ENCODE measurements around the gene TRMT44. TPM values are rescaled to one million over a fixed set of nuclear protein-coding genes. Genes with fewer than 3 reads are reported as not detected.
"Not testable (repeated sequence)": the region's sequence is repeated elsewhere in the genome, so short reads cannot be mapped to it uniquely, and the experiment has no call there.

TRMT44 gene
- total RNA-seq, 2 donors from 2014 or later: 26.7 TPM

GRCh38 chr4:8411351-8412180 lies 29.0 kb upstream of the TRMT44 start:
- H3K36me3 Mint-ChIP-seq (ENCODE audit: insufficient read depth in 2 of 2): peaks cover 7 to 8% of the 10 kb centered on the region in 2 donors
- peaks cover 22% of the 10 kb centered on the region for H3K4me1 Mint-ChIP-seq (ENCODE audit: low read depth)
- DNase-seq: no peak
- H3K27ac Mint-ChIP-seq: peak overlapping the region; percentile 16
- H3K27me3 Mint-ChIP-seq (ENCODE audit: low read depth): no peaks in the 10 kb centered on the region
- no peak for ATAC-seq (replicated peaks in 1 of 2)
- H3K4me3 Mint-ChIP-seq: no peak overlapping the region
- H3K9me3 Mint-ChIP-seq: no peaks in the 10 kb centered on the region

- H3K27ac Mint-ChIP-seq: peak overlapping the region; percentile 16
- no peak for ATAC-seq (replicated peaks in 1 of 2)
Observed at GRCh38 chr4:8412288-8412687, 28.3 kb upstream of the TRMT44 start.

GRCh38 chr4:8414377-8414776 lies 26.2 kb upstream of the TRMT44 start:
- ATAC-seq (replicated peaks in 1 of 2) (peak; percentile 76 to 77), DNase-seq (peak; percentile 60 to 75)
- H3K27ac Mint-ChIP-seq: peak overlapping the region; percentile 95
- peak overlapping the region; percentile 22 to 42 for H3K4me3 Mint-ChIP-seq
- H3K27me3 Mint-ChIP-seq (ENCODE audit: low read depth): no peaks in the 10 kb centered on the region
- peaks cover 7 to 8% of the 10 kb centered on the region in 2 donors for H3K36me3 Mint-ChIP-seq (ENCODE audit: insufficient read depth in 2 of 2)
- no peaks in the 10 kb centered on the region for H3K9me3 Mint-ChIP-seq
- H3K4me1 Mint-ChIP-seq (ENCODE audit: low read depth): peaks cover 21% of the 10 kb centered on the region

More at GRCh38 chr4:8412288-8412687, 28.3 kb upstream of the TRMT44 start:
- no peak for DNase-seq
- Mint-ChIP-seq H3K4me1 (ENCODE audit: low read depth) (peaks cover 22% of the 10 kb centered on the region), H3K9me3 (no peaks in the 10 kb centered on the region), H3K4me3 (no peak overlapping the region), H3K36me3 (ENCODE audit: insufficient read depth in 2 of 2) (peaks cover 7 to 8% of the 10 kb centered on the region in 2 donors), H3K27me3 (ENCODE audit: low read depth) (no peaks in the 10 kb centered on the region)

- DNase-seq: no peak
- H3K36me3 Mint-ChIP-seq (ENCODE audit: insufficient read depth in 2 of 2): peaks cover 8 to 10% of the 10 kb centered on the region in 2 donors
- no peaks in the 10 kb centered on the region for H3K27me3 Mint-ChIP-seq (ENCODE audit: low read depth)
- no peak overlapping the region for H3K4me3 Mint-ChIP-seq
- H3K4me1 Mint-ChIP-seq (ENCODE audit: low read depth): peaks cover 36% of the 10 kb centered on the region
- no peaks in the 10 kb centered on the region for H3K9me3 Mint-ChIP-seq
- ATAC-seq (replicated peaks in 1 of 2): no peak
- no peak overlapping the region for H3K27ac Mint-ChIP-seq
Observed at GRCh38 chr4:8417071-8417614, 23.4 kb upstream of the TRMT44 start.

- Mint-ChIP-seq H3K4me3 (peak overlapping the region in 1 of 2 donors; percentile 33), H3K27me3 (ENCODE audit: low read depth) (no peaks in the 10 kb centered on the region), H3K36me3 (ENCODE audit: insufficient read depth in 2 of 2) (peaks cover 3 to 8% of the 10 kb centered on the region in 2 donors), H3K9me3 (no peaks in the 10 kb centered on the region), H3K27ac (peak overlapping the region; percentile 76), H3K4me1 (ENCODE audit: low read depth) (peaks cover 29% of the 10 kb centered on the region)
- DNase-seq: peak; percentile 57 to 78
- ATAC-seq (replicated peaks in 1 of 2): peak; percentile 95 to 97
Observed at GRCh38 chr4:8419222-8420041, 21.1 kb upstream of the TRMT44 start.

- not testable (repeated sequence) for DNase-seq; H3K27me3 Mint-ChIP-seq (ENCODE audit: low read depth); H3K9me3 Mint-ChIP-seq; H3K36me3 Mint-ChIP-seq (ENCODE audit: insufficient read depth in 2 of 2); ATAC-seq (replicated peaks in 1 of 2)
- Mint-ChIP-seq H3K27ac (peak overlapping the region; percentile 76), H3K4me3 (peak overlapping the region in 1 of 2 donors; percentile 33), H3K4me1 (ENCODE audit: low read depth) (peaks cover 23% of the 10 kb centered on the region)
Observed at GRCh38 chr4:8420151-8420550, 20.4 kb upstream of the TRMT44 start.

GRCh38 chr4:8422327-8422726 lies 18.2 kb upstream of the TRMT44 start:
- Mint-ChIP-seq H3K36me3 (ENCODE audit: insufficient read depth in 2 of 2) (peaks cover 0 to 5% of the 10 kb centered on the region in 2 donors), H3K27ac (peak overlapping the region; percentile 52), H3K4me3 (no peak overlapping the region), H3K27me3 (ENCODE audit: low read depth) (no peaks in the 10 kb centered on the region), H3K9me3 (no peaks in the 10 kb centered on the region), H3K4me1 (ENCODE audit: low read depth) (peaks cover 35% of the 10 kb centered on the region)
- ATAC-seq (replicated peaks in 1 of 2) (no peak), DNase-seq (no peak)

GRCh38 chr4:8422786-8423185 lies 17.8 kb upstream of the TRMT44 start:
- Mint-ChIP-seq H3K36me3 (ENCODE audit: insufficient read depth in 2 of 2) (peaks cover 0 to 5% of the 10 kb centered on the region in 2 donors), H3K4me3 (no peak overlapping the region), H3K27me3 (ENCODE audit: low read depth) (no peaks in the 10 kb centered on the region), H3K4me1 (ENCODE audit: low read depth) (peaks cover 38% of the 10 kb centered on the region), H3K27ac (no peak overlapping the region), H3K9me3 (no peaks in the 10 kb centered on the region)
- DNase-seq (no peak), ATAC-seq (replicated peaks in 1 of 2) (no peak)

GRCh38 chr4:8427262-8427661 lies 13.3 kb upstream of the TRMT44 start:
- Mint-ChIP-seq H3K9me3 (no peaks in the 10 kb centered on the region), H3K27ac (no peak overlapping the region), H3K4me3 (peak overlapping the region; percentile 98), H3K4me1 (ENCODE audit: low read depth) (peaks cover 27% of the 10 kb centered on the region), H3K27me3 (ENCODE audit: low read depth) (no peaks in the 10 kb centered on the region), H3K36me3 (ENCODE audit: insufficient read depth in 2 of 2) (peaks cover 0 to 5% of the 10 kb centered on the region in 2 donors)
- DNase-seq (no peak), ATAC-seq (replicated peaks in 1 of 2) (no peak)

GRCh38 chr4:8427761-8428287 lies 12.8 kb upstream of the TRMT44 start:
- Mint-ChIP-seq H3K36me3 (ENCODE audit: insufficient read depth in 2 of 2) (peaks cover 0 to 5% of the 10 kb centered on the region in 2 donors), H3K4me1 (ENCODE audit: low read depth) (peaks cover 27% of the 10 kb centered on the region), H3K9me3 (no peaks in the 10 kb centered on the region), H3K27ac (peak overlapping the region; percentile 98), H3K27me3 (ENCODE audit: low read depth) (no peaks in the 10 kb centered on the region), H3K4me3 (peak overlapping the region; percentile 98)
- ATAC-seq (replicated peaks in 1 of 2) (peak; percentile 20 to 51), DNase-seq (no peak)

GRCh38 chr4:8428288-8429097 lies 12.1 kb upstream of the TRMT44 start:
- Mint-ChIP-seq H3K4me3 (peak overlapping the region; percentile 98), H3K27ac (peak overlapping the region; percentile 98), H3K9me3 (no peaks in the 10 kb centered on the region), H3K27me3 (ENCODE audit: low read depth) (no peaks in the 10 kb centered on the region), H3K36me3 (ENCODE audit: insufficient read depth in 2 of 2) (peaks cover 0 to 5% of the 10 kb centered on the region in 2 donors), H3K4me1 (ENCODE audit: low read depth) (peaks cover 27% of the 10 kb centered on the region)
- peak; percentile 98 to 99 for ATAC-seq (replicated peaks in 1 of 2)
- peak; percentile 93 to 97 for DNase-seq

GRCh38 chr4:8431553-8431952 lies 9.0 kb upstream of the TRMT44 start:
- H3K9me3 Mint-ChIP-seq: no peaks in the 10 kb centered on the region
- no peak overlapping the region for H3K4me3 Mint-ChIP-seq
- ATAC-seq (replicated peaks in 1 of 2) (no peak), DNase-seq (no peak)
- H3K36me3 Mint-ChIP-seq (ENCODE audit: insufficient read depth in 2 of 2): peaks cover 0 to 5% of the 10 kb centered on the region in 2 donors
- H3K27me3 Mint-ChIP-seq (ENCODE audit: low read depth): no peaks in the 10 kb centered on the region
- no peak overlapping the region for H3K27ac Mint-ChIP-seq
- H3K4me1 Mint-ChIP-seq (ENCODE audit: low read depth): peaks cover 40% of the 10 kb centered on the region
